GM18867 (cell line): ENCODE data around the gene CLTCL1.
A peak's percentile ranks its signal among the peaks of the same experiment; 100 is the strongest.
"Not testable (repeated sequence)": the region's sequence is repeated elsewhere in the genome, so short reads cannot be mapped to it uniquely, and the experiment has no call there.

Source experiments
- ATAC-seq: cut with Tn5 transposase; IDR thresholded peaks from one replicate; pipeline ENCODE4 v1.9.1; 2021; ENCODE audit warnings: mild to moderate bottlenecking, moderate library complexity; ENCODE audit not compliant: unreplicated experiment

CLTCL1 gene

DNA sequence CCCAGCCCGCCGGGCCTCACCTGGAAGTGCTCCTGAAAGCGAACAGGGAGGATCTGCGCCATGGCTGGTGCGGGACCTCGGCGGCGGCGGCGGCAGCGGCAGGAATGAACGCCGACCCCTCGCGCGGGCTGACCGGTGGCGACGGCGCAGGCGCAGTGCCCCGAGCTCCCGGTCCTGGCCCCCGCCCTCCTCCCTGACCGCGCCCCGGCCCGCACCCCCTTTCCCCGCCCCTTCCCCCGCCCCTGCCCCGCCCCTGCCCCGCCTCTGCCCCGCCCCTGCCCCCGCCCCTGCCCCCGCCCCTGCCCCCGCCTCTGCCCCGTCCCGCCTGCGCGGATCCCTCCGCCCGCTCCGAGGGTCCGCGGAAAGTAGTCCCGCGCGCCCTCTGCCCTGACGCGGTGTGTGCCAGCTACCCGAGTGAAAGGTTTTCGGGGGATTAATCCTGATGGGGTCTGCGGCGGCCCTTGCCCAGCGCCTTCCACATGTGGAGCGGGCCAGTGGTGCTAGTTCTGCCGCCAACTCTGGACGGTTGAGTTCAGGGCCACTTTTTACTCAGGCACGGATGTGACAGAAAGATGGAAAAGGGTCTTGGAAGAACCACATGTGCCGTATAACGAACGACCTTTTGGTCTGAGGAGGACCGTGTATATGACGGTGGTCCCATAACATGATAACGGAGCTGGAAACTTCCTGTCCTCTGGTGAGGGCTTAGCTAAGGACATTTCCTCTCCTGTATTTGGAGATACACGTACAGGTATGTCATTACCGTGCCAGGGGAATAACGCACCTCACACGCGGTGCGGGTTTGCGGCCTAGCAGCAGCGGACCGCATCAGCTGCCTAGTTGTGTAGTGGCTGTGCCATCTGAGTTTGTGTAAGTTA is at the start of gene CLTCL1:
Gene CLTCL1, minus strand, starts transcription at position 140 of the 878 bp plus-strand sequence. Its CDS starts 78 bp downstream, at position 62.
- peak; percentile 67 for ATAC-seq

GRCh38 chr22:19337137-19337536 is 45.6 kb upstream of the CLTCL1 start:
- no peak for ATAC-seq

DNA sequence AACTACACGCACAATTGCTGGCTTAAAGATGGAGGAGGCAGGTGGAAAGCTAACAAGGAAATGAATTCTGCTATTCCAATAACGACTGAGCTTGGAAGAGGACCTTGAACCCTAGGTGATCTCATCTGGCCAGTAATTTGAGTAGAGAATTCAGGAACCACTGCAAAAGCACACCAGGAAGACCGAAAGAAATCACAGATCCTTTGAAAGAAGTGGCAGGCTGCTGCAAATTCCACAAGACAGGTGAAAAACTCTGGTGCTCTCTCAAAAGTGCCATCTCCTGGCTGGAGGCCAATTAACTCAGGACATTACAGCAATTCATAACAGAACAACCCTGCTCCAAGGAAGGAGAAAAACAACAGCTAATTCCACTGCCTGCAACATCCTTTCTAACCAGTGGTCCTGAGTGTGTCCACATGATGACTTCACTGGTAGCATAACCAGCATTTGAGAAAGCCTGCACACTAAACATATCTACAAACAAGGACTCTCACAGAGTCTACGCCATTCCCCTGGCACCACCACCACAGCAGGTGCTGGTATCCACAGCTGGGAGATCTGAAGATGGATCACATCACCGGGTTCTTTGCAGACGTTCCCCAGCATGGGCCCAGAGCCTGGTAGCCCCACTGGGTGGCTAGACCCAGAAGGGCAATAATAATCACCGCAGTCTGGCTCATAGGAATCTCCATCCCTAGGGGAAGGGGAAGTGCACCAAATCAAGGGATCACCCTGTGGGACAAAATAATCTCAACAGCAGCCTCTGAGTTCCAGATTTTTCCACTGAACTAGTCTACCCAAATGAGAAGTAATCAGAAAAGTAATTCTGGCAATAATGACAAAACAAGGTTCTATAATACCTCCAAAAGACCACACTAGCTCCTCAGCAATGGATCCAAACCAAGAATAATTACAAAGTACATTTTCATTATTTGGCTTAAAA is 44.9 kb upstream of the CLTCL1 start:
- ATAC-seq, result no peak

DNA sequence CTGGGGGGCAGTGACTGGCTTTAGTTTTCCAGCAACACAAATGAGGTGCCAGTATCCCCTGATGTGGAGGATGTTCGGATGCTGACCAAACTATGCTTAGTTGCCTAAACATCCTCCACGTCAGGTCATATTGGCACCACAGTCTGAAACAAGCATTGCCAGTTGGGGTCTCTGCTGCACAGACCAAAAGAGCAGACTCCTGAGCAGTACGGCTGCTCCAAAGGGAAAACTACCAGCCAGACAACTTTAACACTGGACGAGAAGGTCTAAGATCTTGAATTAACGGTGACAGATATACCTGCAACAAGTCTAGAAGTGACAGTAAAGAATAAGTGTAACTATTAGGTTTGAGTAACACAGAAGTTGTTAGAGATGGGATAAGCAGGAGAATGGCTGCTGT is 40.5 kb upstream of the CLTCL1 start:
- ATAC-seq, result no peak

DNA sequence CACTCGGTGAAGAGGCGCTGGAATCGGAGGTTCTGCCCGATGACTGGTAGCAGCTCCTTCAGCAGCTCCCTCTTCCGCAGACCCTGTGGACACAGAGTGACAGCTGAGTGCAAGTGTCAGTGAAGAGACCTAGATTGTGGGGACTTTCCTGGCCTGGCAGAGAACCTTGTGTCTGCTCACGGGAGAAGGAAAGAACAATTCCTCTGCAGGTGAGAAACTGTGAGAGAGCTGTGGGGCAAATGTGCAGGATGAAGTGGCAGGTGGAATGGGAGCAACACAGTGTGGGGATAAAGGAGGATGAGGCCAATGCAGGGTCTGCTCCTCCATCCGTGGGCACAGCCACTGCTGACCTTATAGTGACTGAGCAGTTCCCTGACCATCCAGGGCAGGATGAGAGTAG is 40.0 kb upstream of the CLTCL1 start:
- no peak for ATAC-seq

DNA sequence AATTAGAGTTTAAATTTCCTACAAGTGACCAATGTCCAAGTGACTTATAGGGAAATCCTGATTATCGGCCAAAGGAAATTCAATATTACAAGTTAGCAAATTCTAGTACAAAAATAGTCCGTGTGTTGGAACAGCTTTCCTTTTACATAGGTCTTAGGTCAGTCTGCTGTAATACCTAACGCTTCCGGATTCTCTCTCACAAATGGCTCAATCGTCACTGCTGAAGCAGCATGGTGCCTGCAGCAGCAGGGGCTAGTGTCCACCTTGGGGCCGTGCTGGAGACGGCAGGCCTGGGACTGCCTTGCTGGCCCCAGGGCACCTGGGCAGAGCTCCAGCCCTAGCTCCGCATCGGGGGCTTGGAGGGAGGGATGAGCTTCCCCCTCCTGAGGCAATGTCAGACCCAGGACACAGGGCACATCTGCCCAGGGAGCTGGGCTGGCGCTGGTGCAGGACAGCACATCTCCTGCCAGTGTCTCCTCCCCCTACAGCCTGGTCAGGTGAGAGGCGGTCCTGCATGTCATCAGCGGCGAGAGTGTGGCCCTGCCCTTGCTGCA is 39.4 kb upstream of the CLTCL1 start:
- ATAC-seq, result no peak

- ATAC-seq, result not testable (repeated sequence)
These were observed 38.7 kb upstream of the CLTCL1 start for GRCh38 chr22:19330205-19330604.

GRCh38 chr22:19329454-19329853 is 37.9 kb upstream of the CLTCL1 start:
- ATAC-seq, result no peak

DNA sequence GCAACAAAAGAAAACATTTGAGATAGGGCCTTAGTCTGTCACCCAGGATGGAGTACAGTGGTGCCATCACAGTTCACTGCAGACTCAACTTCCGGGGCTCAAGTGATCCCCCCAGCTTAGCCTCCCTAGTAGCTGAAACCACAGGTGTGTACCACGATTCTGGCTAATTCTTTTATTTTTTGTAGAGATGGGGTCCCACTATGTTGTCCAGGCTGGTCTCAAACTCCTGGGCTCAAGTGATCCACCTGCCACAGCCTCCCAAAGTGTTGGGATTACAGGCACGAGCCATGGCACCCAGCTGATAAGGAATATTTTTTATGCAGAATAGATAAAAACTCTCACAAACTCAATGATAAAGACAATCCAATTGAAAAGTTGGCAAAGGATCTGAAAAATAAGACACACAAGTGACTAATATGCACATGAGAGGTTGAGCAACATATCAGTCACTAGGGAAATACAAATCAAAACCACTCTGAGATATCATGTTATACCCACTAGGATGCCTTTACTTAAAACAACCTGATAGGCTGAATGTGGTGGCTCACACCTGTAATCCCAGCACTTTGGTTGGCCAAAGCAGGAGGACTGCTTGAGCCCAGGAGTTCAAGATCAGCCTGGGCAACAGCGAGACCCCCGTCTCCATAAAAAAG is 33.9 kb upstream of the CLTCL1 start:
- no peak for ATAC-seq

GRCh38 chr22:19323420-19323819 is 31.9 kb upstream of the CLTCL1 start:
- not testable (repeated sequence) for ATAC-seq

DNA sequence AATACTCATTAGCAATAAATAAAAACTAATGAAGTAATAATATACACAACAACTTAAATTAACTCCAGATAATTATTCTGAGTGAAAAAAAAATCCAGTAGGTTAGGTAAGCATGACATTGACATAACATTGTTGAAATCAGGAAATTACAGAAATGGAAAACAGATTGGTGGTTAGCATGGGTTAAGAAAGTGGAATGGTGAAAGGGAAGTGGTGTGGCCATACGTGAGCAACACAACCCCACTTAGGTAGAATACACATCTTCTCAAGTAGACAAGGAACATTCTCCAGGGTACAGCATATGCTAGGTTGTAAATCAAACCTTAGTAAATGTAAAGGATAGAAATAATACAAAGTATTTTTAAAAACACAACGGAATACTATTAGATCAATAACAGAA is 30.2 kb upstream of the CLTCL1 start:
- no peak for ATAC-seq

DNA sequence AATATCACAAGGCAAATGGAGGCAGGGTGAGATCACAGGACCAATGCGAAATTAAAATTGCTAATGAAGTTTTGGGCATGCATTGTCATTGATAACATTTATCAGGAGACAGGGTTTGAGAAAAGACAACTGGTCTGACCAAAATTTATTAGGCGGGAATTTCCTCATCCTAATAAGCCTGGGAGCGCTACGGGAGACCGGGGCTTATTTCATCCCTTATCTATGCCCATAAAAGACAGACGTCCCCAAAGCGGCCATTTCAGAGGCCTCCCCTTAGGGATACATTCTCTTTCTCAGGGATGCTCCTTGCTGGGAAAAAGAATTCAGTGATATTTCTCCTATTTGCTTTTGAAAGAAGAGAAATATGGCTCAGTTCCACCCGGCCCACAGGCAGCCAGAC is 28.6 kb upstream of the CLTCL1 start:
- ATAC-seq, result not testable (repeated sequence)

- ATAC-seq, result no peak
These were observed 27.8 kb upstream of the CLTCL1 start for GRCh38 chr22:19319281-19319680.

DNA sequence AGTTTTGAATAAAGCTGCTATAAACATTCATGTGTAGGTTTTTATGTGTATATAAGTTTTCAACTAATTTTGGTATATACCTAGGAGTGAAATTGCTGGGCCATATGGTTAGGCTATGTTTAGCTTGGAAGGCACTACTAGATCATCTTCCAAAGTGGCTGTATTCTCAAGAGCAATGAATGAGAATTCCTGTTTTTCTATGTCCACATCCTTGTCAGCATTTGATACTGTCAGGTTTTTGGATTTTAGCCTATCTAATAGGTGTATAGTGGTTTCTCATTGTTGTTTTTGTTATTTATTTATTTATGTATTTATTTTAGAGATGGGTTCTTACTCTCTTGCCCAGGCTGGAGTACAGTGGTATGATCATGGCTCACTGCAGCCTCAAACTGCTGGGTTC is 26.3 kb upstream of the CLTCL1 start:
- ATAC-seq, result no peak

DNA sequence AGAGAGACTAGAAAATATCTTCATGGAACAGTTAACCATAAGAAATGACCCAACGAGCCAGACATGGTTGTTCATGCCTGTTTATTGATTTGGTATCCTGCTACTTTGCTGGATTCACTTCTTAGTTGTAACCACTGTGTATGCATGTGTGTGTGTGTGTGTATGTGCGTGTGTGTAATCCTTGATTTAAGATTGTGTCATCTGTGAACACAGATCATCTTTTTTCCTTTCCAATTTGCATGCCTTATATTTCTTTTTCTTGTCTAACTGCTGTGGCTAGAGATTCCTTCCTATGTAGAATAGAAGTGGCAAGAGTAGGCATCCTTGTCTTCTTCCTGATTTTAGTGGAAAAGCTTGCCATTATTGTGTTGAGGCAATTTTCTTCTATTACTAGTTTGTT is 16.4 kb upstream of the CLTCL1 start:
- no peak for ATAC-seq

DNA sequence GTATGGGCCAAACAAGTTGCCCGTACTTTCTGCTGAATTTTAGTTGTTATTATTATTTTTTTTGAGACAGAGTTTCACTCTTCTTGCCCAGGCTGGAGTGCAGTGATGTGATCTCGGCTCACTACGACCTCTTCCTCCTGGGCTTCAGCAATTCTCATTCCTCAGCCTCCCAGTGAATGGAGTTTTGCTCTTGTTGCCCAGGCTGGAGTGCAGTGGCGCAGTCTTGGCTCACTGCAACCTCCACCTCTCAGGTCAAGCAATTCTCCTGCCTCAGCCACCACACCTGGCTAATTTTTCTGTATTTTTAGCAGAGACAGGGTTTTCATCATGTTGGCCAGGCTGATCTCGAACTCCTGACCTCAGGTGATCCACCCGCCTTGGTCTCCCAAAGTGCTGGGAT is 15.0 kb upstream of the CLTCL1 start:
- ATAC-seq, result not testable (repeated sequence)

DNA sequence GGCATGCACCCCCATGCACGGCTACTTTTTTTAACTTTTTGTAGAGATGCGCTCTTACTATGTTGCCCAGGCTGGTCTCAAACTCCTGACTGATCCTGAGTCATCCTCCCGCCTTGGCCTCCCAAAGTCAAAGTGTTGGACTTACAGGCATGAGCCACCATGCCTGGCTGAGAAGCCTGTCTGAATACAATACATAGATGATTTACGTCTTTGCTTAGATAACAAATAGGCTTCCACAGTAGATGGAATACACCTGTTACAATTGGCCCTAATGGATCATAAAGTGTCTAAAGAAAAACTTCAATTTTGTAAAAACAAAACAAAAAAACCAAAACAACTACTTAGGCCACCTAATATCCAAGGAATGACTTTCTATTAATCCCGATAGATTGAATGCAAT is 13.0 kb upstream of the CLTCL1 start:
- ATAC-seq, result no peak

DNA sequence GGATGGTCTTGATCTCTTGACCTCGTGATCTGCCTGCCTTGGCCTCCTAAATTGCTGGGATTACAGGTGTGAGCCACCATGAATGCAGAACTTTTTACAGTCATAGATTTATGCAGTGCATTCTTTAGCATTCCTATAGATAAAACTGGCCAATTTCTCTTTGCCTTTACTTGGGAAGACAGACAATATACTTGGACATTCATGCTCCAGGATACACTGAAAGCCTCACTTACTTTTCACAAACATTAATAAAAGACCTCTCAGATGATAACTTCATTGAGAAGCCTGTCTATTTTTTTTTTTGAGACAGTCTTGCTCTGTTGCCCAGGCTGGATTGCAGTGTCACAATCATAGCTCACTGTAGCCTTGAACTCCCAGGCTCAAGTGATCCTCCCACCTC is 12.3 kb upstream of the CLTCL1 start:
- no peak for ATAC-seq

- ATAC-seq, result no peak
These were observed 4.2 kb upstream of the CLTCL1 start for GRCh38 chr22:19295733-19296132.

DNA sequence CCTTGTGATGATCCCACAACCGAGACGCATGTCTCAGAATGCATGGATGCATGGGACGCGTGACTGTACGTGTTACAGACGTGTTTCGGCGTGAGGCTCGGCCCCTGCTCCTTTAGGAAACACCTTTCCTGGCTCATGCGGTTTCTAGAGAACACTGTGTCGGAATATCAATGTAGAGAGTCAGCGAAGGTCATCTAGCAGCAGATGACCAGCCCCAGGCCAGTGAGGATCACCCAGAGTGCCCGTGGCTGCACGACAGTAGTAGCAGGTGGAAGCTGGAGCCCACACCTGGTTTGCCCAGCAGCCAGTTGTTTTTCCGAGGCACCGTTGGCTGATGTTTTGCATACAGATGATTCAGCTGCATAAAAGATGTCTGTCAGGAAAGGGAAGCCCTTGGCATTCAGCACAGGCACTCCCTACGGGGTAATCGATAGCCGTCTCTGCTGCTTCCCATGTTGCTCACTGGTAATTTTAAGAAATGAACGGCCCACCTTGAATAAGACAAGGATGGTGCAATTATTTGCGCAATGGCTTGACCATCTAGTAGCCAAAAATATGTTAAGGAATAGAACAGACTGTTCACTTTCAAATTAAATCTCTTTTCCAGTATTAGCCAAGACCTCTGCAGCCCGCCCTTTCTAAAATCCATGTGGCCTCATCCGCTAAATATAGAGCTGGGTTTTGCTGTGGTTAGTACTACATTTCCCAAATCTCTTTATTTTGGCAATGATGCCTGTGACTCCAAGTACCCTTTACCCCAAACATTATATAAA is 1.1 kb upstream of the CLTCL1 start:
- no peak for ATAC-seq
